GM18520 (cell line): ENCODE measurements around the gene COL8A1.
"Not testable (repeated sequence)": the region's sequence is repeated elsewhere in the genome, so short reads cannot be mapped to it uniquely, and the experiment has no call there.

Source experiments
- ATAC-seq: cut with Tn5 transposase; IDR thresholded peaks from one replicate; pipeline ENCODE4 v1.9.1; 2021; ENCODE audit not compliant: unreplicated experiment

Gene COL8A1

GRCh38 chr3:99638167-99638948 is at the start of gene COL8A1:
Gene COL8A1, plus strand, starts transcription at chr3:99638594. Its CDS starts 152,089 bp downstream, at chr3:99790683.
- ATAC-seq, result no peak

- ATAC-seq, result not testable (repeated sequence)
Observed at GRCh38 chr3:99589168-99589567, 49.2 kb upstream of the COL8A1 start.

DNA sequence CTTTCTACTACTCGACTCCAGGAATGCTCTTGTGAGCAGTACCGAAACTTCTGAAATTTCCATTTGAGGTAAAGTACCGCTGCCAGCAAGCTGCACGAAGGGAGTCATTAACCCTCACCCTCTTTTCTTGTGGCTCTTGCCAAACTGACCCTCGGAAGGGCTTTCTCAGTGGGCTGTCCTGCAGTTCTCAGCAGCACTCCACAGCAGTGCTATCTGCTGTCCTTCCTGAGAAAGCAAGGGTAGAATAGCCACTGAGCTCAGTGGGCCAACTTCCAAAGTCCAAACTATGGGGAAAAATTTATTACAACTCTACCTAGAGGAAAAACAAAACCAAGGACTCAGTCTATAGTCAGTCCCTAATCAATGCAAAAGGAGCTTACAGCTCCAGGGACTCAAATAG is 38.5 kb upstream of the COL8A1 start:
- ATAC-seq, result no peak

GRCh38 chr3:99601515-99601914 is 36.9 kb upstream of the COL8A1 start:
- no peak for ATAC-seq

GRCh38 chr3:99602183-99602582 is 36.2 kb upstream of the COL8A1 start:
- no peak for ATAC-seq

DNA sequence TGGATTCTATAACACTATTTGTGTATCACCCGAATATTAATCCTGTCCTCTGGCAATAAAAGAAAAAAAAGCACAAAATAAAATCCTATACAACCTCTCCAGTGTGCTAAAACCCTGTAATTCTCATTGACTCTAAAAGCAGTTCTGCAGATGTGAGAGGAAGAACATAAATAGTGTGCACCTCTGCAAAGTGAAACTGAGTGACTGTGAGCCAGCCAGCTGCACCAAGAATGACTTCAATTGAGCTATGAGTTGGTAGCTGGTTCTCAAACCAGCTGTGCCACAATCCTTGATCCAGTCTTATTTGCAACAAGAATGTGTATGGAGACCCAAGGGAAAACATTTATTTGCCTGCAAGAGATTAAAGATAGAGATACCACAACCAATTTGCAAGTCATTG is 31.2 kb upstream of the COL8A1 start:
- ATAC-seq, result peak; percentile 79

- ATAC-seq, result no peak
Observed at GRCh38 chr3:99614768-99615167, 23.6 kb upstream of the COL8A1 start.

DNA sequence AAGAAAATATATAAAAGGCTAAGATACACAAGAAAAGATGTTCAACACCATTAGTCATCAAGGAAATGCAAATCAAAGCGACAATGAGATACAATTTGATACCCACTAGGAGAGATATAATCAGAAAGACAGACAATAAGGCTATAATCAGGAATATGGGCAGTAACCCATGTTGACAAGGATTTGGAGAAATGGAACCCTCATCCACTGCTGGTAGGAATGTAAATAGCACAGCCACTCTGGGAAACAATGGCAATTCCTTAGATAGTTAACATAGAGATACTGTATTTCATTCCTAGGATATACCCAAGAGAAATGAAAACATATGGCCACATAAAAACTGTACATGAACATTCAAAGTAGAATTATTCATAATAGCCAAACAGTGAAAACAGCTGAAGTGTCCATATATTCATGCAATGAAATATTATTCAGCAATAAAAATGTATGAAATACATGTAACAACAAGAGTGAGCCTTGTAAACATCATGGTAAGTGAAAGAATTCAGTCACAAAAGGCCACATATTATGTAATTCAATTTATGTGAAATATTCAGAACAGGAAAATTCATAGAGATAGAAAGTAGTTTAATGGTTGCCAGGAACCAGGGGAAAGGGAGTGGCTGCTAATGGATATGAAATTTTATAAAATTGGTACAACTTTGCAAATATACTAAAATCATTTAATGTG is 18.2 kb upstream of the COL8A1 start:
- no peak for ATAC-seq

GRCh38 chr3:99620976-99621375 is 17.4 kb upstream of the COL8A1 start:
- ATAC-seq, result no peak

- no peak for ATAC-seq
Observed at GRCh38 chr3:99624496-99625236, 13.7 kb upstream of the COL8A1 start.

GRCh38 chr3:99625237-99625622 is 13.2 kb upstream of the COL8A1 start:
- no peak for ATAC-seq

GRCh38 chr3:99625643-99626416 is 12.6 kb upstream of the COL8A1 start:
- ATAC-seq, result no peak

GRCh38 chr3:99626417-99626788 is 12.0 kb upstream of the COL8A1 start:
- peak; percentile 76 for ATAC-seq

- ATAC-seq, result no peak
Observed at GRCh38 chr3:99627062-99627826, 11.2 kb upstream of the COL8A1 start.

DNA sequence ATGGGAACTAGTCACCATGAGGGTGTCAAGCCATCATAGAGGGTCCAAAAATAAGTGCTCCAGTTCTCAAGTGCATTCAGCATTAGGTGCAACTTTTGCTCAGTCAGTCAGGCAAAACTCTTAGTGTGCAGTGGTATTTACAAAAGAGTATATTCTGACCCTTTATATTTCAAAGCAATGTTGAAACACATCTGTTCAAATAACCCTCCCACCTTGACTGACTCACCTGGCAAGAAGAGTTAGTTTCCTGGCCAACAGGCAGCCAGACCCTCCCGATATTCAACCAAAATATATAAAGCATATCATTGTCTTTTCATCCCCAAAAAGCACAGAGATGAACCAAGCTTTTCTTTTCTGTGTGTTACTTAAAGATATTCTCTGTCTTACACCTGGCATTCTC is 7.6 kb upstream of the COL8A1 start:
- ATAC-seq, result no peak

GRCh38 chr3:99633887-99634558 is 4.4 kb upstream of the COL8A1 start:
- ATAC-seq, result peak; percentile 69

- no peak for ATAC-seq
Observed at GRCh38 chr3:99634881-99635280, 3.5 kb upstream of the COL8A1 start.

- ATAC-seq, result no peak
Observed at GRCh38 chr3:99635348-99635747, 3.0 kb upstream of the COL8A1 start.

DNA sequence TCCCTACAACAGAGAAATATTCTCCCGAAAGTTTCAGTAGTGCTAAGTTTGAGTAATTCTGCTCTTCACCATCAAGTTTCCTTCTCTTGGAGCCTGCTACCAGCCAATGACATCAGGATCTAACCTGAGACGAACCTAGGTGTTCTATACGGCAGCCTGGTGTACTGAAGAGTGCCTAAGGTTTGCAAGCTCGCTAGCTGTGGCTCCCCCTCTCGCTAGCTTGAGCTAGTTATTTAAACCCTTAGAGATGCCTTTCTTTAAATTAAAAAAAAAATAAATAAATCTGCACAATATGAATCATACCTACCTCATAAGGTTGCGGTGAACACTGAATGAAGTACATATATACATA is 1.4 kb upstream of the COL8A1 start:
- ATAC-seq, result no peak
